PC-3 (cell line): ENCODE measurements around the gene PRRX2. TPM values are rescaled to one million over a fixed set of nuclear protein-coding genes. Genes with fewer than 3 reads are reported as not detected.

Source experiments
- ATAC-seq: fragments of 200-7000 bp; cut with Tn5 transposase; 2 replicates; pipeline ENCODE4 v1.9.1; 2020; ENCODE audit warnings: mild to moderate bottlenecking, moderate library complexity
- BruUV-seq: library from RNA; stranded (reverse); fragments of 400-500 nt; replicated peaks from 2 replicates; lab custom pipeline; 2021; lab: Mats Ljungman, UMichigan
- CTCF ChIA-PET: fragments of 300-600 bp; sonication (Branson Sonifier 250); formaldehyde crosslinking; loops from one replicate; lab custom pipeline; 2022; ENCODE audit warnings: antibody characterized with exemption; lab: Charles Lee
- POLR2A ChIA-PET: fragments of 300-600 bp; sonication (Branson Sonifier 250); formaldehyde crosslinking; loops from one replicate; lab custom pipeline; 2022; ENCODE audit warnings: antibody characterized with exemption; ENCODE audit not compliant: unreplicated experiment; lab: Charles Lee
- DNase-seq: peaks from one replicate; pipeline ENCODE4 v3.0.0-alpha.2; 2015
- H2AFZ ChIP-seq: fragments of 300-600 bp; sonication (generic); 2 replicates; pipeline ENCODE4 v1.6.0; 2016; ENCODE audit warnings: antibody characterized with exemption, low read length
- H3F3A ChIP-seq: fragments of 300-600 bp; sonication (generic); one replicate; pipeline ENCODE4 v1.6.0; 2017; ENCODE audit warnings: antibody characterized with exemption, low read length, control low read depth, mild to moderate bottlenecking; ENCODE audit not compliant: unreplicated experiment
- H3K27ac ChIP-seq: fragments of 300-600 bp; sonication (generic); 2 replicates; pipeline ENCODE4 v1.5.1; 2016; ENCODE audit warnings: mild to moderate bottlenecking, low read length
- H3K27me3 ChIP-seq: fragments of 300-600 bp; sonication (generic); 2 replicates; pipeline ENCODE4 v1.6.1; 2016; ENCODE audit warnings: low read length, mixed read lengths
- H3K36me3 ChIP-seq: fragments of 300-600 bp; sonication (generic); 2 replicates; pipeline ENCODE4 v1.6.1; 2016; ENCODE audit warnings: low read depth, mixed run types, low read length, mixed read lengths
- H3K4me1 ChIP-seq: fragments of 300-600 bp; sonication (generic); 2 replicates; pipeline ENCODE4 v1.5.1; 2016; ENCODE audit warnings: low read length; ENCODE audit not compliant: insufficient read depth
- H3K4me2 ChIP-seq: fragments of 300-600 bp; sonication (generic); 2 replicates; pipeline ENCODE4 v1.6.0; 2016; ENCODE audit warnings: low read length
- H3K4me3 ChIP-seq: fragments of 300-600 bp; sonication (generic); 2 replicates; pipeline ENCODE4 v1.5.1; 2016; ENCODE audit warnings: mild to moderate bottlenecking, low read length, mixed read lengths
- H3K79me2 ChIP-seq: fragments of 300-600 bp; sonication (generic); 2 replicates; pipeline ENCODE4 v1.6.1; 2017; ENCODE audit warnings: low read length, mixed read lengths
- H3K9ac ChIP-seq: fragments of 300-600 bp; sonication (generic); 2 replicates; pipeline ENCODE4 v1.6.0; 2016; ENCODE audit warnings: mild to moderate bottlenecking, low read length
- H3K9me2 ChIP-seq: fragments of 300-600 bp; sonication (generic); replicated peaks from 2 replicates; pipeline ENCODE4 v1.6.1; 2016; ENCODE audit warnings: mixed run types, low read length, mixed read lengths
- H3K9me3 ChIP-seq: fragments of 300-600 bp; sonication (generic); 2 replicates; pipeline ENCODE4 v1.6.1; 2016; ENCODE audit warnings: low read length, mixed read lengths
- H4K20me1 ChIP-seq: fragments of 300-600 bp; sonication (generic); 2 replicates; pipeline ENCODE4 v1.6.1; 2016; ENCODE audit warnings: low read length, mixed read lengths
- EZH2 ChIP-seq: fragments of 300-600 bp; sonication (generic); IDR thresholded peaks from one replicate; pipeline ENCODE4 v1.6.1; 2017; ENCODE audit warnings: antibody characterized with exemption, mild to moderate bottlenecking, low read length; ENCODE audit not compliant: unreplicated experiment
- EZH2phosphoT487 ChIP-seq: fragments of 300-600 bp; sonication (generic); IDR thresholded peaks from 2 replicates; pipeline ENCODE4 v1.6.1; 2018; ENCODE audit warnings: mild to moderate bottlenecking, antibody characterized with exemption, low read length, borderline replicate concordance
- intact Hi-C: fragments of 100-400 bp; cut with micrococcal nuclease; formaldehyde crosslinking; loops from 2 replicates; pipeline ENCODE4 v1.9.0; 2023
- total RNA-seq: library from RNA; depleted of rRNA; stranded (reverse); fragments of >200 nt; gene quantifications from 2 replicates; pipeline ENCODE4 v1.2.3, GENCODE V29; 2014
- TF ChIP-seq, protein P1 (sequence below): fragments of 300-600 bp; sonication (generic); conservative IDR thresholded peaks from 2 replicates; pipeline ENCODE4 v1.5.1; 2017; ENCODE audit warnings: antibody characterized with exemption, low read depth, mild to moderate bottlenecking, low read length

PRRX2 gene
- total RNA-seq, 1 experiment from 2014 or later, result 0.47 TPM

DNA sequence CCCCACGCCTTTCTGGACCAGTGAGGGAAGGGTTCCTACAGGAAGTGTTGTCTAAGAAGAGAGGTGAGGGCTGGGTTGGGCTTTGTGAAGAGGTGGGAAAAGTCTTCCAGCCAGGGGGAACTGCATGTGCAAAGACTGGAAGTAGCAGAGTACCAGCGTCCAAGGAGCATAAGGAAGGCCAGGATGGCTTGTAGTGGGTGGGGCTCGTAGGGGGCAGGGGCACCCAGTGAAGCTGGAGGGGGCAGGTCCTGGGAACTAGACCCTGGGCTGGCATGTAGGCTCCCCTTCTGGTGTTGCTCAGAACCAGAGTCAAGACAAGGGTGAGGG is 20.4 kb downstream of the PRRX2 start:
- H4K20me1 ChIP-seq, result no peaks in the 10 kb centered on the region
- H3F3A ChIP-seq, result no peaks in the 10 kb centered on the region
- no peaks in the 10 kb centered on the region for H3K27me3 ChIP-seq
- ATAC-seq, result peak; percentile 23
- CTCF ChIA-PET, result no interaction called here
- H3K27ac ChIP-seq, result peak overlapping the region; percentile 73
- no peaks in the 10 kb centered on the region for H3K79me2 ChIP-seq
- no peaks in the 10 kb centered on the region for H3K36me3 ChIP-seq
- 0 out of 2 replicates have a peak overlapping the region, but pooled peaks have one; percentile 50 for H2AFZ ChIP-seq
- no TSS peak for BruUV-seq
- H3K9me2 ChIP-seq, result no peaks in the 10 kb centered on the region
- peak overlapping the region; percentile 32 for H3K4me2 ChIP-seq
- POLR2A ChIA-PET, result interaction anchor here (0.6 kb wide), 1 partner anchor 87 kb away, joined by 4 read pairs; no protein-coding TSS in a partner anchor
- no peaks in the 10 kb centered on the region for H3K9me3 ChIP-seq
- no peak overlapping the region for H3K4me3 ChIP-seq
- TF ChIP-seq EZH2phosphoT487 (no peak), EZH2 (no peak)
- TF ChIP-seq, protein P1, sequence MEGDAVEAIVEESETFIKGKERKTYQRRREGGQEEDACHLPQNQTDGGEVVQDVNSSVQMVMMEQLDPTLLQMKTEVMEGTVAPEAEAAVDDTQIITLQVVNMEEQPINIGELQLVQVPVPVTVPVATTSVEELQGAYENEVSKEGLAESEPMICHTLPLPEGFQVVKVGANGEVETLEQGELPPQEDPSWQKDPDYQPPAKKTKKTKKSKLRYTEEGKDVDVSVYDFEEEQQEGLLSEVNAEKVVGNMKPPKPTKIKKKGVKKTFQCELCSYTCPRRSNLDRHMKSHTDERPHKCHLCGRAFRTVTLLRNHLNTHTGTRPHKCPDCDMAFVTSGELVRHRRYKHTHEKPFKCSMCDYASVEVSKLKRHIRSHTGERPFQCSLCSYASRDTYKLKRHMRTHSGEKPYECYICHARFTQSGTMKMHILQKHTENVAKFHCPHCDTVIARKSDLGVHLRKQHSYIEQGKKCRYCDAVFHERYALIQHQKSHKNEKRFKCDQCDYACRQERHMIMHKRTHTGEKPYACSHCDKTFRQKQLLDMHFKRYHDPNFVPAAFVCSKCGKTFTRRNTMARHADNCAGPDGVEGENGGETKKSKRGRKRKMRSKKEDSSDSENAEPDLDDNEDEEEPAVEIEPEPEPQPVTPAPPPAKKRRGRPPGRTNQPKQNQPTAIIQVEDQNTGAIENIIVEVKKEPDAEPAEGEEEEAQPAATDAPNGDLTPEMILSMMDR, result no peak
- peaks cover 27% of the 10 kb centered on the region for H3K4me1 ChIP-seq
- DNase-seq, result no peak
- H3K9ac ChIP-seq, result no peak overlapping the region
- intact Hi-C loops, result no loop called here

- POLR2A ChIA-PET, result no interaction called here
- no peak overlapping the region for H3K27ac ChIP-seq
- peak overlapping the region; percentile 25; the same call in 1 of the 2 replicates for H3K4me2 ChIP-seq
Observed at GRCh38 chr9:129686736-129687135, 21.3 kb downstream of the PRRX2 start.

DNA sequence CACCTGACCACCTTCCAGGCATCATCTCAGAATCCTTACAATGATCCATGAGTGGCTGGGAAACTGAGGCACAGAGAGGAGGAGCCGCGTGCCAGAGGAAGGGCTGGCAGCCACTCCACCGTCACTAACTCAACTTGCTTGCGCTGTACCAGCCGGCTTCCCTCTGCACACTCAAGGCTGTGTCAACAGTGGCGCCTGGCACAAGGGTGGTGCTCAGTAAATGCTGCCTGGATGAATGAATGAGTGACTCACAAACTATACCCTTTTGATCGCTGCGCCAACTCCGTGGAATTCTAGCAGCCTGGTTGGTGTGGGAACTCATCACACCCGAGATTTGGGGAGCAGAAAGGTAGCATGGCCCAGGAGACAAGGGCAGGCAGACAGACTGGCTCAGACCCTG is 21.9 kb downstream of the PRRX2 start:
- ChIA-PET POLR2A (no interaction called here), CTCF (no interaction called here)
- peak overlapping the region; percentile 47 for H3K4me2 ChIP-seq
- no peaks in the 10 kb centered on the region for H4K20me1 ChIP-seq
- no peaks in the 10 kb centered on the region for H3K27me3 ChIP-seq
- peak; percentile 78 for DNase-seq
- H3K9me2 ChIP-seq, result no peaks in the 10 kb centered on the region
- TF ChIP-seq, protein P1, result no peak
- no peak for TF ChIP-seq EZH2
- 0 out of 2 replicates have a peak, but pooled peaks have one; percentile 42 for TF ChIP-seq EZH2phosphoT487
- H3K79me2 ChIP-seq, result no peaks in the 10 kb centered on the region
- H3K9ac ChIP-seq, result no peak overlapping the region
- H3K4me1 ChIP-seq, result peaks cover 27% of the 10 kb centered on the region
- BruUV-seq, result no TSS peak
- no peaks in the 10 kb centered on the region for H3F3A ChIP-seq
- no peak overlapping the region for H2AFZ ChIP-seq
- ATAC-seq, result peak; percentile 88
- no peak overlapping the region for H3K27ac ChIP-seq
- H3K9me3 ChIP-seq, result no peaks in the 10 kb centered on the region
- no peaks in the 10 kb centered on the region for H3K36me3 ChIP-seq
- H3K4me3 ChIP-seq, result no peak overlapping the region
- intact Hi-C loops, result loop anchor here (1.0 kb wide), 1 partner anchor 45 kb away; the partner anchor contains the start of gene ASB6

More at GRCh38 chr9:129686736-129687135, 21.3 kb downstream of the PRRX2 start:
- Histone ChIP-seq H4K20me1 (no peaks in the 10 kb centered on the region), H3K9ac (no peak overlapping the region), H3K27me3 (no peaks in the 10 kb centered on the region), H3K4me1 (peaks cover 27% of the 10 kb centered on the region), H3F3A (no peaks in the 10 kb centered on the region), H3K9me3 (no peaks in the 10 kb centered on the region), H3K79me2 (no peaks in the 10 kb centered on the region), H2AFZ (no peak overlapping the region), H3K9me2 (no peaks in the 10 kb centered on the region), H3K36me3 (no peaks in the 10 kb centered on the region), H3K4me3 (no peak overlapping the region)
- TF ChIP-seq EZH2phosphoT487 (no peak), EZH2 (no peak)
- TF ChIP-seq, protein P1, result no peak
- no TSS peak for BruUV-seq
- ATAC-seq (no peak), DNase-seq (no peak)
- intact Hi-C loops, result loop anchor here (1.0 kb wide), 1 partner anchor 44 kb away; the partner anchor contains the start of gene ASB6
- CTCF ChIA-PET, result no interaction called here
